GM12875 (cell line): Measurements from ENCODE around the gene GRAMD1B.

Experiments
- H3K4me3 ChIP-seq: one replicate; pipeline ENCODE4 v1.5.1; 2011; ENCODE audit warnings: low read depth, low read length, control low read depth
- CTCF ChIP-seq: IDR thresholded peaks from 2 replicates; pipeline ENCODE4 v1.5.1; 2011; ENCODE audit warnings: low read depth, mild to moderate bottlenecking, control low read depth, inconsistent platforms, low read length, moderate library complexity, borderline replicate concordance; ENCODE audit not compliant: insufficient read depth

GRAMD1B gene

DNA sequence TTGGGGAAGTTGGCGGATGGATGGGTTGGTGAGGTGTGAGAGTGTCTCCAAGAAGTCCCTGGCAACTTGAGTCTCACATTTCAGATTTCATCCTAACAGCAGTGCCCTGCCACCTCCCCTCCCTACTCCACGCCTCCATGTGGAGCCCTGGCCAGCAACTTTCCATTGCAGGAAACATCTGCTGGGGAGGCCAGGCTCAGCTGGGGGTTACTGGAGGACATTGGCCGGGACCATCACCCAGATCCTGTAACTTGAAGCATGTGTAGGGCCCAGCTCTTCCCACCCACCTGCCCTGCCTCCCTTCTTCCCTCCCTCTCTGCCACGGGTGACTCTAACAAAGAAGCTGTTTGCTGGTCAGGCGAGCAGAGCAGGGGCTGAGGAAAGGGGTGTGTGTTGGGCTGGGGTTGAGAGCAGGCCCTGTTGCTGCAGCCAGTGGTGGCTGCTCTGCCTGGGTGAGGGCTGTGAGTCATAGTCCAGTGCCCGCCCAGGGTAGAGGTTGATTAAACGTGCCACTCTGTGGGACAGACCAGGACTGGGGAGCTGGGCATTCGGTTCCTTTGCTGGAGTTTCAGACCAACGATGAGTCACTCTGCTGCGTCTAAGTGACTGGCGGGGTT is 160.3 kb downstream of the GRAMD1B start:
- no peak overlapping the region for H3K4me3 ChIP-seq
- TF ChIP-seq CTCF: no peak

GRCh38 chr11:123593570-123593969 is 163.5 kb downstream of the GRAMD1B start:
- TF ChIP-seq CTCF: no peak

DNA sequence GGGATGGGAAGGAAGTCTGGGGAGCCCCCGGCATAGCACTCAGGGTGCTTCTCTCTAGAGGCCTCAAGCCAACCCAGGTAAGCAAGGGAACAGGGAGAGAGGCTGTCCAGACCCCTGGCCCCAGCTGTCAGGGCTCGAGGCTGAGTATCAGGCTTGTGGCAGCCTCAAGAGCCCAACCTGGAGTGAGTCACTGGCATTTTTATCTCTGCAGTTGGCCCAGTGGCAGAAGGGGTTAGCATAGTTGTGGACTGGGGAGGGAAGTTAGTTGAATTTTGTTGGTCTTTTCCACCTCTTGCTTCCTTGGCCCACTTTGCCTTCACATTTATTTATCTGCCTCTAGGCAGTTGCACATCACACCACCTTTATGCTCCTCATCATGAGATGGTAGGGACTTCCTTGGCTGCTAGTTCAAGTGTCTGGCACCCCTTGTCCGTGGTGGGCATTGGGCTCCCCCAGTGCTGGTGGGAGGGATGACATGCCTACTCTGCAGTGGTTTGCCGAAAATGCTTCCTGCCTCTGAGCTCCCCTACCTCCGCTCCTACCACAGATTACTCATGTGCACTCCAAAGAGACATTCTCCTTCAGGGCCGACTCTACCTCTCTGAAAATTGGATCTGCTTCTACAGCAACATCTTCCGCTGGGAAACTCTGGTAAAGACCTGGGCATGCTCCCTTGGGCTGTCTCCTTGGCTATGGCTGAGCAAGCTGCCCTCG is 164.3 kb downstream of the GRAMD1B start:
- TF ChIP-seq CTCF: no peak

More at GRCh38 chr11:123593570-123593969, 163.5 kb downstream of the GRAMD1B start:
- H3K4me3 ChIP-seq: no peak overlapping the region

GRCh38 chr11:123594921-123595320 is 164.9 kb downstream of the GRAMD1B start:
- no peak overlapping the region for H3K4me3 ChIP-seq
- no peak for TF ChIP-seq CTCF

More for the DNA sequence above, 164.3 kb downstream of the GRAMD1B start:
- H3K4me3 ChIP-seq: no peak overlapping the region

DNA sequence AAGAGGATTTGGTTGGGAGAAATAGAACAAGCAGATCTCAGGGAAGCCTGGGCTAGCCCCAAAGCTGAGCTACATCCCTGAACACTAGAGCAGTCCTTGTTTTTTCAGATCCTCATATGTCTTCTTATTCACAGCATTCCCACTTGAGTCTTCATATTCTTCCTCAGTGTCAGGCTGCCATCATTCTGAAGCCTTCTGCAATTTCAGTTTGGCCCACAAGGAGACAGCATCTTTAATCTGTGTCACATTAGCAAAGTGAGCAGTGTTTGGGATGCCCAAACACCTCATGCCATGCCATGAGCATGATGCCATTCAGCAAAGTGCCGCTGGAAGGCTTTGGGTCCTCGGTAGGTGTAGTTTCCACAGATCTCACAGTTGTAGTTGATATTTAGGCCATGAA is 167.8 kb downstream of the GRAMD1B start:
- no peak overlapping the region for H3K4me3 ChIP-seq
- TF ChIP-seq CTCF: no peak

DNA sequence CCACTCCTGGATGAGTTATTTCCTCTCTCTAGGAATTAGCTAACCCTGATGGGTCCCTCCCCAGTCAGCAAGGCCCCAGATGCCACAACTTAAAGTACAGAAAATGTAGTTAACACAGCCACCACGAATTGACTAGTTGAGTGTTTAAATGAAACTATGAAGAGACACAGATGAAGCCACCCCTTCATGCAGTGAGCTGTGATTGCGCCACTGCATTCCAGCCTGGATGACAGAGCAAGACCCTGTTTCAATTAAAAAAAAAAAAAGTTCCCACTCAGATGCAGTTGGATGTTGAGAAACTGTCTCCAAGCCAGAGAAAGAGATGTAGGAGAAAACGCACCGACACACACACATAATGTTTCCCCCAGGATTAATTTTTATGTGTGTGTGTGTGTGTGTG is 171.1 kb downstream of the GRAMD1B start:
- no peak overlapping the region for H3K4me3 ChIP-seq
- no peak for TF ChIP-seq CTCF

GRCh38 chr11:123601743-123602142 is 171.7 kb downstream of the GRAMD1B start:
- no peak overlapping the region for H3K4me3 ChIP-seq
- TF ChIP-seq CTCF: no peak
